ENCODE data around the gene SLC22A3.
"Not testable (repeated sequence)": the region's sequence is repeated elsewhere in the genome, so short reads cannot be mapped to it uniquely, and the experiment has no call there.

The SLC22A3 gene

GRCh38 chr6:160447350-160447749, 99.2 kb downstream of the SLC22A3 start:
- no peak for DNase-seq (ENCODE audit: low spot score)

- not testable (repeated sequence) for DNase-seq (ENCODE audit: low spot score)
These were observed 101.6 kb downstream of the SLC22A3 start for GRCh38 chr6:160449787-160450186.

GRCh38 chr6:160450849-160451248, 102.7 kb downstream of the SLC22A3 start:
- no peak for DNase-seq (ENCODE audit: low spot score)

- no peak for DNase-seq (ENCODE audit: low spot score)
These were observed 106.1 kb downstream of the SLC22A3 start for GRCh38 chr6:160454303-160454702.

GRCh38 chr6:160455081-160455480, 106.9 kb downstream of the SLC22A3 start:
- no peak for DNase-seq (ENCODE audit: low spot score)

- peak; percentile 18 for DNase-seq (ENCODE audit: low spot score)
These were observed 107.5 kb downstream of the SLC22A3 start for GRCh38 chr6:160455541-160456213.

GRCh38 chr6:160456214-160456546, 108.0 kb downstream of the SLC22A3 start:
- DNase-seq (ENCODE audit: low spot score), result no peak

- no peak for DNase-seq (ENCODE audit: low spot score)
These were observed 109.6 kb downstream of the SLC22A3 start for GRCh38 chr6:160457823-160458222.

GRCh38 chr6:160461641-160462040, 113.5 kb downstream of the SLC22A3 start:
- DNase-seq (ENCODE audit: low spot score), result no peak

GRCh38 chr6:160462116-160462515, 113.9 kb downstream of the SLC22A3 start:
- no peak for DNase-seq (ENCODE audit: low spot score)

GRCh38 chr6:160462551-160463109, 114.5 kb downstream of the SLC22A3 start:
- peak; percentile 72 for DNase-seq (ENCODE audit: low spot score)

GRCh38 chr6:160464744-160465143, 116.6 kb downstream of the SLC22A3 start:
- no peak for DNase-seq (ENCODE audit: low spot score)

- DNase-seq (ENCODE audit: low spot score), result not testable (repeated sequence)
These were observed 119.2 kb downstream of the SLC22A3 start for GRCh38 chr6:160467261-160467871.

GRCh38 chr6:160469153-160469552, 121.0 kb downstream of the SLC22A3 start:
- DNase-seq (ENCODE audit: low spot score), result no peak

- not testable (repeated sequence) for DNase-seq (ENCODE audit: low spot score)
These were observed 127.9 kb downstream of the SLC22A3 start for GRCh38 chr6:160476056-160476455.

GRCh38 chr6:160477072-160477471, 128.9 kb downstream of the SLC22A3 start:
- DNase-seq (ENCODE audit: low spot score), result not testable (repeated sequence)

- no peak for DNase-seq (ENCODE audit: low spot score)
These were observed 129.7 kb downstream of the SLC22A3 start for GRCh38 chr6:160477901-160478300.

GRCh38 chr6:160487116-160487515, 138.9 kb downstream of the SLC22A3 start:
- DNase-seq (ENCODE audit: low spot score), result no peak

GRCh38 chr6:160489091-160489490, 140.9 kb downstream of the SLC22A3 start:
- DNase-seq (ENCODE audit: low spot score), result no peak

GRCh38 chr6:160494576-160494975, 146.4 kb downstream of the SLC22A3 start:
- DNase-seq (ENCODE audit: low spot score), result no peak

GRCh38 chr6:160500639-160501038, 152.5 kb downstream of the SLC22A3 start:
- no peak for DNase-seq (ENCODE audit: low spot score)

All from SW480 (cell line).